Stimulated activated naive CD4-positive, alpha-beta T cell (primary cell): Measurements from ENCODE around the gene RPS6KB2.
"Not testable (repeated sequence)": the region's sequence is repeated elsewhere in the genome, so short reads cannot be mapped to it uniquely, and the experiment has no call there.

ENCODE experiments used
- DNase-seq, 6 experiments: peaks; one replicate each; lab custom pipeline; 2025; lab: John Stamatoyannopoulos, UW

RPS6KB2 gene

GRCh38 chr11:67397986-67398660, 30.2 kb upstream of the RPS6KB2 start:
- no peak for DNase-seq

- DNase-seq, result no peak
Measured at GRCh38 chr11:67398661-67399563, 29.4 kb upstream of the RPS6KB2 start.

- DNase-seq, result no peak
Measured at GRCh38 chr11:67400251-67400941, 27.9 kb upstream of the RPS6KB2 start.

GRCh38 chr11:67400942-67401494, 27.3 kb upstream of the RPS6KB2 start:
- peak in 1 of 6 experiments; percentile 39 for DNase-seq

- peak; percentile 89 to 96 (median 94) for DNase-seq
Measured at GRCh38 chr11:67401495-67402191, 26.7 kb upstream of the RPS6KB2 start, which contains the start of gene PPP1CA. Gene PPP1CA (minus strand): TSS chr11:67401858. CDS start chr11:67401782, 76 bp downstream.

- not testable (repeated sequence) for DNase-seq
Measured at GRCh38 chr11:67402192-67402839, 26.0 kb upstream of the RPS6KB2 start.

- not testable (repeated sequence) for DNase-seq
Measured at GRCh38 chr11:67403085-67403484, 25.2 kb upstream of the RPS6KB2 start.

- DNase-seq, result peak; percentile 20 to 44 (median 38)
Measured at GRCh38 chr11:67404515-67405195, 23.6 kb upstream of the RPS6KB2 start.

GRCh38 chr11:67405196-67405567, 23.1 kb upstream of the RPS6KB2 start:
- peak in 2 of 6 experiments; percentile 37 to 41 for DNase-seq

GRCh38 chr11:67405688-67406339, 22.5 kb upstream of the RPS6KB2 start:
- no peak for DNase-seq

GRCh38 chr11:67406420-67406968, 21.8 kb upstream of the RPS6KB2 start:
- DNase-seq, result no peak

GRCh38 chr11:67406969-67407687, 21.2 kb upstream of the RPS6KB2 start:
- peak in 5 of 6 experiments; percentile 25 to 37 (median 33) for DNase-seq

GRCh38 chr11:67407688-67408163, 20.6 kb upstream of the RPS6KB2 start:
- no peak for DNase-seq

- peak in 3 of 6 experiments; percentile 16 to 53 (median 22) for DNase-seq
Measured at GRCh38 chr11:67408437-67409200, 19.7 kb upstream of the RPS6KB2 start.

GRCh38 chr11:67409261-67409666, 19.0 kb upstream of the RPS6KB2 start:
- DNase-seq, result peak; percentile 43 to 78 (median 64)

GRCh38 chr11:67409781-67410368, 18.4 kb upstream of the RPS6KB2 start:
- DNase-seq, result peak in 1 of 6 experiments; percentile 19

GRCh38 chr11:67410369-67410831, 17.9 kb upstream of the RPS6KB2 start:
- DNase-seq, result no peak
